H1 (cell line): ENCODE measurements around the gene RILP. TPM values are rescaled to one million over a fixed set of nuclear protein-coding genes. Genes with fewer than 3 reads are reported as not detected.

Experiments
- RNF2 ChIP-seq: fragments of 200-900, 300-1000 bp; sonication (generic); IDR thresholded peaks from 2 replicates; pipeline ENCODE4 v1.7.1; 2016; ENCODE audit warnings: borderline replicate concordance, low read depth, mild to moderate bottlenecking, antibody characterized with exemption, low read length; ENCODE audit not compliant: poor library complexity, severe bottlenecking; ENCODE audit errors: missing control alignments
- RXRA ChIP-seq: IDR thresholded peaks from 2 replicates; pipeline ENCODE4 v1.6.1; 2011; ENCODE audit warnings: low read depth, mild to moderate bottlenecking, low read length, moderate library complexity; ENCODE audit not compliant: insufficient read depth
- TCF12 ChIP-seq: IDR thresholded peaks from 2 replicates; pipeline ENCODE4 v1.6.1; 2011; ENCODE audit warnings: low read depth, mild to moderate bottlenecking, low read length
- polyA plus RNA-seq, 7 experiments: library from polyadenylated mRNA; depleted of rRNA in 3 of 7; stranded (reverse) in 5 of 7; unstranded in 2 of 7; fragments of >200 nt in 5 of 7; fragments of 200-250 nt in 2 of 7; gene quantifications; 1 replicate in 5 of 7; 2 replicates in 1 of 7; 4 replicates in 1 of 7; pipeline versions ENCODE4 v1.2.1 to v1.2.3, GENCODE V29; 2011 to 2013; ENCODE audit warnings: missing spikeins in 2 of 7, mixed read lengths in 2 of 7
- total RNA-seq: library from RNA; stranded (reverse); fragmentation: NEBNext Ultra II Directional; extraction: Animal tissue kit (Norgen Biotek cat#: 25700); gene quantifications from 2 replicates; pipeline ENCODE4 v1.2.1, GENCODE V29; 2021

The RILP gene
- total and polyA plus RNA-seq, 2 of the 8 experiments (the other 6 are each of a cell fraction or from before 2014, with no cell fraction given) = 6.8 to 7.2 TPM

DNA sequence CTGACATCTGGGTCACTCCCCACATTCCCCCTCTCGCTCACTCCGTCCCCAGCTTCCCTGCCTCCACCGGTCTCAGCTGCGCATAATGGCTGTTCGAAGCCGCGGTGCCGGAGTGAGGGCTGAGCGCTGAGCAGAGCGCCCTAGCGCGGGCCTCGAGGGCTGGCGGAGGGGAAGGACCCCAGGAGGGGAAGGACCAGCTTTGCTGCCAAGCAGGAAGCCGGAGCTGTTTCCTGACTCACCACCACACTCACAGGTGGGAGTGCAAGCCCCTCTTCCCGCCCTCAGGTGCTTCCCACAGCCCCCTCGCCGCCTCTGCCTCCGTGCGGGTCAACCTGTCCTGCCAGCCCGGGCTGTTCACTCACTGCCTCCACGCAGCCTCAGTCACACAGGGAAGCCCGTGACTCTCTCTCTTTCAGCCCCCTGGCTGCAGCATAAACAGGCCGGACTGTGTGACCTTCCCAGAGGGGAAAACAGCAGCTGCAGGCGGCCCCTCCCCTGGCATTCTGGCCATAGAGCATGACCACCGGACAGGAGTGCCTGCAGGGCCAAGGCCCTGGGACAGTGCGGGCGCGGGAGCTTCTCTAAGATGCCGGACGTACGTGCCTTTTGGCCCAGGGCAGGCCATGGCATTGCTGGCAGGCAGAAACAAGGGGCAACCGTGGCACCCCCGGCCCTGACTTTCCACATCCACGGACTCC lies 44.7 kb downstream of the RILP start (continued):
- TF ChIP-seq TCF12 (no peak), RNF2 (no peak), RXRA (no peak)
